ENCODE data around the gene RAB31. TPM values are rescaled to one million over a fixed set of nuclear protein-coding genes. Genes with fewer than 3 reads are reported as not detected.

Gene RAB31
- total RNA-seq, 1 donor from 2014 or later, result 30.3 TPM

Other genes with a start within 250 kb of the RAB31 start
- gene RALBP1, start 232.8 kb upstream of the RAB31 start, total RNA-seq, result 53.1 TPM
- 76.5 TPM for gene PPP4R1, start 93.7 kb upstream of the RAB31 start, total RNA-seq
- not detected for gene TXNDC2, start 177.7 kb downstream of the RAB31 start, total RNA-seq
- gene VAPA, start 205.7 kb downstream of the RAB31 start, total RNA-seq, result 213 TPM